GM20431 (cell line): ENCODE measurements around the gene LCN2.

Source experiments
- in situ Hi-C: fragments of 300-500 bp; cut with MseI, MboI; formaldehyde crosslinking; loops from one replicate; pipeline ENCODE4 v1.15.0; 2020; ENCODE audit warnings: low sequenced_read_pairs; ENCODE audit not compliant: unreplicated experiment

The LCN2 gene

DNA sequence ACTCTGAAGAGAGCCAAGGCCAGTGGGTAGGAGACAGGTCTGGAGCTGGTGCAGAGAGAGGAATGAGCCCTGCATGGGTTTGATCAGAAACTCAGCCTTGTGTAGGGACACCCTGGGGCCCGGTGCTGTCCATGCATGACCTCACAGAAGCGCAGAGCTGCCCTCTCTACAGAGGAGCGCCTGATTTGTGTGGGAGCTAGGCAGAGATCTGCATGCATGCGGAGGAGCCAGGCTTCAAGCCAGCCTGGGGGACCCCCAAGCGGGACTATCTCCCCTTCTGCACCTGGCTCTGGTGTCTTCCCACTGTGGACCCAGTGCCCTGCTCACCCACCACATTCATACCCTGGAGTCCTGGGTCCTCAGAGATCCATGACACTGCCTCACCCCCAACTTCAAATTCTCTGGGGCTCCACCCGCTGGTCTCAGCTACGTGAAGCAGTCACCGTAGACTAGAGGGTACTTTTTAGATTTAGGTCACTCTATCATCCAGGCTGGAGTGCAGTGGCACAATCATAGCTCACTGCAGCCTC is 2.6 kb upstream of the LCN2 start:
- in situ Hi-C loops = no loop called here

DNA sequence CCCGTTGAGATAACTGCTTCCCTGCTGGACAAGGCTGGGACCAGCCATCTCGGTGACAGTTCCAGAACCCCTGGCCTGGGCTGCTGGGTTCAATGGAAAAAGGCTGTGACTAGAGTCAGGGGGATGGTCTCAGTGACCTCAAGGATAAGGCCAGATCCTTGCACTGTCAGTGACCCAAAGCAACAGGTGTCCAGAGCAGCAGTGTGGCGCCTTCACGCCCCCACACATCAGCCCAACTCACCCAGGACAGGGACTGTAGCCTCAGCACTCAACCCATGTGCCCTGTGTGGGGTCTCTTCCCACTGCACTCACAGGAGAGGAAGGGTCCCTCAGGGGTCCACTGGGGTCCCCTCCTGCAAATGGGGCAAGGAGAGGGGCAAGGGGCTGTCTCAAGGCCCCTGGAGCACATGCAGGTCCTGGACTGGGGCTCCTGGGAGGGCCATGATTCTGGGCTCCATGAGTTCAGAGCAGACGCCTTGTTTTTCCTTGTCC is 698 bp upstream of the LCN2 start:
- in situ Hi-C loops = no loop called here

DNA sequence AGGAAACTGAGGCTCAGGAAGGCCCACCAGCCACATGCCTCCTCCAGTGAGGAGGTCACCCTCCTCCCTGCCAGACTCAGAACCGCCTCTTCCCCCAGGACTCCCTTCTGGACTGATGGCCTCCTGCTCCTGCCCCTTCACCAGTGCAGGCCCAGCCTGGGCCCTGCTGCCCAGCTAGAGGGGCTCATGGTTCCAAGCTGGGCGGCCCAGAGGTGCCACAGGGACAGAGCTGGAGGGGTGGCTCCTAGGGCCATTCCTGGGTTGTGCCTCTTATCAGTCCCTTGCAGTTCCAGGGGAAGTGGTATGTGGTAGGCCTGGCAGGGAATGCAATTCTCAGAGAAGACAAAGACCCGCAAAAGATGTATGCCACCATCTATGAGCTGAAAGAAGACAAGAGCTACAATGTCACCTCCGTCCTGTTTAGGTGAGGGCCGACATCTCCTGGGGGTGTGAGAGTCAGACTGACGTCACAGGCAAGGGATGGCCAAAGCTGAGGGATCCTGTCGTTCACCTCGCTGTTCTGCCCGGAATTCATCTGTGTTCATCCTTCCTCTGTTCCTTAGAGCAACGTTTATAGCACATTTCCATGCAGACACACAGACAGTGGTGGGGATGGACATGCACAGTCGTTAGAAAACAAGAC is 819 bp downstream of the LCN2 start:
- in situ Hi-C loops = no loop called here

DNA sequence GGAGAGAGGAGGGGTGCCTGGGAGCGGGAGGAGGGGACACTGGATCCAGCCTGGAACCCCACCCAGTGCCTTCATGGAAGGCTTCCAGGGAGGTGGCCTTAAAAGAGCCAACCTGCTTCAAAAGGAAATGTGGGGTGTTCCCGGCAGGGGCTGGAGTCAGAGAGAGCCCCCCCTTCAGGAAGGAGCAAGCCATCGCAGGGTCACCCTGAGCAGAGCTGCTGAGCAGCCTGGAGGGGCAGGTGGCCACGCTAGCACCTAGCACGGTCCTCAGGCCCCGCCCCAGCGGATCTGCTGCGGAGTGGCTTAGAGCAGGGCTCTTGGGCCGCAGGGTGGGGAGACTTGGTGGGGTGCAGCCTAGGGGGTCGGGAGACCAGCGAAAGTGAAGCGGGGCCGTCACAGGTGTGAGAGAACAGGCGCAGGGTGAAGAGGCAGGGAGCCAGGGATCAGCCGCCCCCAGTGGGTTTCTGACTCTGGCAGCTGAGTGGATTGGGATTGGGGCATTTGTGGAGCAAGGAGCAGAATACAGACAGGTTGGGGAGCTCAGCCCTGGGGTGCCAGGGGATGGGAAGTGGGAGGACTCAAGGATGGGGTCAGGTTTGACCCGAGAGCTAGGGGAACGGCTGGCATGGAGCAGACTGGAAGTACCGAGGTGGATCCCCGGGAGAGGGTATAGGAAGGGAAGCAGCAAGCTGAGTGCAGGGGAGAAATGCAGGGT is 1.5 kb downstream of the LCN2 start:
- in situ Hi-C loops = no loop called here

DNA sequence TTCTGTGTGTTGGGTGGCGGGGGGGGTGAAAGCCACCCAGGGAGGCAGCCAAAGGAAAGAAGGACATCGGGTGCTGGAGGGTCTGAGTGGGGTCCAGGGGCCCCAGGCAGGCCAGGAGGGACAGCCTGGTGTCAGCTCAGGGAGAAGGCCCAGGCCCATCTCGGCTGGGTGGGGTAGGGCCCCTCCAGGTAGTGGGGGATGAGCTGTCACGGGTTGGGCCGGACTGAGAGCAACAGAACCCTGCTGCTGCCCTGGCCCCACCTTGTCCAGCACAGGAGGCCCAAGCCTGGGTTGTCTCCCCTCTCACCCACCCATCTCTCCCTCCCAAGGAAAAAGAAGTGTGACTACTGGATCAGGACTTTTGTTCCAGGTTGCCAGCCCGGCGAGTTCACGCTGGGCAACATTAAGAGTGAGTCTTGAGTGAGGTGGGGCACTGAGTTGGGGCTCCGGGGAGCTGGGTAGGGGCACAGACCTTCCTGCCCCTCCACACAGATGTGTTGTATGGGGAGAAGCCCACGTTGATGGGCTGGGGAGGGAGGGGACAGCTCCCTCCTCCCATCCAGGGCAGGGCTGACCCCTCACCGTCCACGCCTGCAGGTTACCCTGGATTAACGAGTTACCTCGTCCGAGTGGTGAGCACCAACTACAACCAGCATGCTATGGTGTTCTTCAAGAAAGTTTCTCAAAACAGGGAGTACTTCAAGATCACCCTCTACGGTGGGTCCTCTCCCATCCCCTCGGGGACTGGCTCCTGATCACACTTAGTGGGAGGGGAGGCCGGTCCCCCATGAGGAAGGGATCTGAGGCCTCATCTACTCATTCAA is 2.3 kb downstream of the LCN2 start:
- in situ Hi-C loops = no loop called here

DNA sequence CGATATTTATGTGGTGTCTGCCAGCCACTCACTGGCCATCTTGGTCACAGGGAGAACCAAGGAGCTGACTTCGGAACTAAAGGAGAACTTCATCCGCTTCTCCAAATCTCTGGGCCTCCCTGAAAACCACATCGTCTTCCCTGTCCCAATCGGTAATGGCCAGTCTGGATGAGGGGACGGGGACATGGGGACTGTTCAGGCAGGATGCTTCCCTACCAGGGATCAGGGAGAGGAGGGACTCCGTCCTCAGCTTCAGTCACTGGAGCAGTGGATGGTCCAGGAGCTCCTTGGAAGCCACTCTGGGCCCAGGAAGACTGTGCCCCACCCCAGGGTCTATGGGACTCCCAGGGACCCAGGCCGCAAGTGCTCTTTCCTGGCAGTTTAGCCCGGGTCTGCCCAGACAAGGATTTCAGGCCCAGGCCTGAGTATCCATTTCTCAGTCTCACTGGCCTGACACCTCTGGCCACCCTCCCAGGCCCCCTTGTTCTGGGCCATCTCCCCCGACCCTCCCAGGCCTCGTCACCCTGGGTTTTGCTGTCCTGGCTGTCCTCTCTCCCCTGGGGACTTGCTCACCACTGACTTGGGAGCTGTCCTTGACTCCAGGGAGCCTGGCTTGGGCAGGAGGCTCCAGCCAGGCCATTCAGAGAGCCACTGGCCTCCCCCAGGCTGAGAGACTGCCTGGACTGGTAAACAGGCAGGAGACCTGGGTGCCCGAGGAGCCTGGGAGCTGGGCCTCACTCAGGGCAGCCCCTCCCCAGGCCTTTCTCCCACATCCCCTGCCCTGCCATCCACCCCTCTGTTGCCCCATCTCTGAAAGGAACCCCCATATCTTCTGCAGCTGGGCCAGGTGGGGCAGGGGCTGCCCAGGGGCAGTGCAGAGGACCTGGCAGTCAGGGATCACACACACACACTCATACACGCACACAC is 3.1 kb downstream of the LCN2 start:
- in situ Hi-C loops = no loop called here

DNA sequence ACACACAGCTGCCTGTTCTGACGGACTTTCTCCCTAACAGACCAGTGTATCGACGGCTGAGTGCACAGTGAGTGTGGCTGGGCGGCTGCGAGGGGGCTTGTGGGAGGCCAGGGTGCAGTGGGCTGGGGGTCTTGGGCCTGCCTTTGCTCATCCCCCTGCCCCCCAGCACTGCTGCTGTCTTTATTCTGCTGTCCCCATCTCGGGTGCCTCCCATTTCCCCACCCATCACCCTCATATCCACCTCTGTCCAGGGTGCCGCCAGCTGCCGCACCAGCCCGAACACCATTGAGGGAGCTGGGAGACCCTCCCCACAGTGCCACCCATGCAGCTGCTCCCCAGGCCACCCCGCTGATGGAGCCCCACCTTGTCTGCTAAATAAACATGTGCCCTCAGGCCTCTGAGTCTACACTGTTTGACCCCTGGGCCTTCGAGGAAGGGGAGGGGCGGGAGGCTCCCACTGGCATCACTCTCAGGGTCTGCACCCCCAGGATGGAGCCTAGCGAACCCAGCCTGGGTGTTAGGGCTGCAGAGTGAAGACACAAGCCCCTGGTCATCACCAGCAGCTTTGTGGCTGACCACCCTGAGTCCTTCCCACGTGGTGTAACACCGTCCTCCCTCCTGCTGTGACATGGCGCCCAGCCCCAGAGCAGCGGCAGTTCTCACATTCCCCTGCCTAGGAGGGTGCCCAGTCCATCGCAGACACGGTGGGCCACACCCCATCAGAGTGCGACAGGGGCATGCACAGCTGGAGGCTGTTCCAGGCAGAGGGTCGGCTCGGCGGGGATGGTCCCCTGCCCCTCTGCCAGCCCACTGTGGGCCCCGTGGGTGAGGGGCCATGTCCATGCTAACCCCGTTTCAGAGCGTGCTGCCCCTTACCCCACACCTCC is 4.0 kb downstream of the LCN2 start:
- in situ Hi-C loops = no loop called here

DNA sequence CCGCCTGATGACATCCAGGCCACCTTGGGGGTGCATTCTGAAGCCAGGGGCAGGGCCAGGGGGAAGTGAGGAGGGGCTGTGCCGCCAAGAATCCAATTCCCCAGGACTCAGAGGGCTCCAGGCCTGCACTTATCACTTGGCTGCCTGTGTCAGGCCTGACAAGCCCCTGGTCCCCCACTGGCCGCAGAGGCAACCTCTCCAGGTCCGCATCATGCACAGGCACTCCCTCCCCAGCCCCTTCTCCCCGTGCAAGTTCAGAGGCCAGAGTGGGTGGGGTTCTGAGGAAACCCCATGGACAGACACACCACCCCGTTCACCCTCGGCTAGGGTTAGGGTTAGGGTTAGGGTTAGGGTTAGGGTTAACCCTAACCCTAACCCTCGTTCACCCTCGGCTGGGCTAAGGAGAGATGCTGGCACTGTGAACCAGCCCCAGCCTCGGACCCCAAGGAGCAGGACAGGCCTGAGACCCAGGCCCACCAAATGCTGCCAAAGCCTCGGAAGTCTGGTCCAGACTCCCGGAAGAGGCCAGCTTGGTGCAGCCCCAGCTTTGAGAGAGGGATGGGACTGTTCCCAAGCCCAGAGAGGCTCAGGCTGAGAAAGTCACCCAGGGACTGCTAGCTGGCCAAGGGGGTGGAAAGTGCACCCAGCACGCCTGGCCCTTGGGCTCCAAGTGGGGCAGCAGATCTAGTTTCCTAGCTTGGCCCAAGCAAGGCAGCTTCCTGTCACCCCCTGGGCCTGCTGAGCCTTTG is 4.9 kb downstream of the LCN2 start:
- in situ Hi-C loops = no loop called here

DNA sequence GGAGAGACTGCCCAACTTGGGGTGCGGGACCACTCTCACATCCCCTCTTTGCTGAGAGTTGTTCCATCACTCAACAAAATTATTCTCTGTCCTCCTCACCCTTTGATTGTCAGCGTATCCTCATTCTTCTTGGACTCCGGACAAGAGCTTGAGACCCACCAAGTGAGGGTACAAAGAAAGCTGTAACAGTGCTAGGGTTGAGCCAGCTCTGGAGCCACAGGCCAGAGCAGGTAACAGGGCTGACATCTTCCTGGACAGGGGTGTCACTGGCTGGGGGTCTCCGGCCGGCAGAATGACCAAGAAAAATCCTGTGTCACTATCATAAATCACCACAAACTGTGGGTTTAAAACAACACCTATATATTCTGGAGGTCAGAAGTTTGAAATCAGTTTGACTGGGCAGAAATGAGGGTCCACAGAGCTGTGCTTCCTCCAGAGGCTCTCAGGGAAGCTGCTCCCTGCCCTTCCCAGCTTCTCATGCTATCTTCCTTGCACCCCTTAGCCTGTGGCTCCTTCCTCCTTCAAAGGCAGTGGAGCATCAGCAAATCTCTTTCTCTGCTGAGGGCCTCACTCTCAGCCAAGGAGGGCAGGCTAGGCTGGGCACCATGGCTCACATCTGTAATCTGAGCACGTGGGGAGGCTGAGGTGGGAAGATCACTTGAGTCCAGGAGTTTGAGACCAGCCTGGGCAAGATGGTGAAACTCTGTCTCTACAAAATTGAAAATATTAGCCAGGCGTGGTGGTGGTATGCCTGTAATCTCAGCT is 6.7 kb downstream of the LCN2 start:
- in situ Hi-C loops = no loop called here

DNA sequence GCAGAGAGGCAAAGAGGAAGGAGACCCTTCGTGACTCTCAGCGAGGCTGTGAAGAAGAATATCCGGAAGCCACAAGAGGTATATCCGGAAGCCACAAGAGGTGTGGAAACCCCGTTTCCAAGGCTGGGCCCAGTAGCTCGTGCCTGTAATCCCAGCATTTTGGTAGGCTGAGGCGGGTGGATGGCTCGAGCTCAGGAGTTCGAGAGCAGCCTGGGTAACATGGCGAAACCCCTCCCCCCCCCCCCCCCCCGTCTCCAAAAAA is 10.2 kb downstream of the LCN2 start:
- in situ Hi-C loops = no loop called here

DNA sequence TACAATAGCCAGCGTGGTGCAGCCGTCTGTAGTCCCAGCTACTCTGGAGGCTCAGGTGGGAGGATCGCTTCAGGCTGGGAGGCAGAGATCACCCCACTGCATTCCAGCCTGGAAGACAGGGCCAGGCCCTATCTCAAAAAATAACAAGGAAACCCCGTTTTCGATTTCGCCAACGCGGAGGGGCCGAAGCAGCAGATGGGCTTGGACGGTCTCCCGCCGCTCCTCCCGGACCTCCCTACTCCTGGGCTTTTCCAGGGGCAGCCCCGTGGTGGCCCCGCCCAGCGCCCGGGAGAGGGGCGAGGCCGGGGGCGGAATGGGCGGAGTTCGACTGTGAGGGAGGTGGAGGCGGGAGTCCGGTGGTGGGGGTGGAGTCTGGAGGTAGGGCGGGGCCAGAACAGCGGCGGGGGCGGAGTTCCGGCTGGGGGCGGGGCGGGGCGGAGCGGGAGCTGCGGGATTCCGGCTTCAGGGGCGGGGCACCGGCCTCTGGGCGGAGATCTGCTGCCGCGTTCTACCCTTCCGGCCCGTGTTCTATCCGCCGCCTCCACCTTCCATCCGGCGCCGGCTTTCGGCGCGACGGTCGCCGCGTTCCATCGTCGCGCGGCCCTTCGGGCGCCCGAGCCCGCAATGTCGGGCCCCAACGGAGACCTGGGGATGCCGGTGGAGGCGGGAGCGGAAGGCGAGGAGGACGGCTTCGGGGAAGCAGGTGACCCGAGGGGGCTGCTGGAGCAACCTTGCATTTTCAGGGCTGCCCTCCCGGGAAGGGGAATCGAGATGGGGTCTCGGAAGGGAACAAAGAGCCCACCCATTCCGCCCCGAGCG is 10.7 kb downstream of the LCN2 start, which contains the start of gene BBLN:
TSS of gene BBLN (plus strand) at position 482 of the 819 bp plus-strand sequence. CDS start at position 625, 143 bp downstream.
- in situ Hi-C loops = no loop called here

DNA sequence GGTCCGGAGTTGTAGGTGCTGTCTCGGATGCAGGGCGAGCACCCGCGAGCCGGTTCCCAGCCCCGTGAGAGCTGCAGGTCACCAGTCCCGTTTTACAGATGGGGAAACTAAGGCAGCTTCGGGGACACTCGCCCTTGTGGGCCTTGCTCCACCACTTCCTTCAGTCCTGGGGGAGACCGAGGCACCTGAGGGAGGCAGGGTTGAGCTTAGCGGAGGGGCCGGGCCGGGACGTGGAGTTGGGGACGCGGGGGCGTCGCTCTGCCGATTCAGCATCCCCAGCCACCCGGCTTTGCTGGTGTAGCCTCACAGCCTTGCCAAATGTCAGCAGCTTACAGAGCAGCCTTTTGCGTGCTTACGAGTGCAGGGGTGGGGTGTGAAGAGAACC is 11.3 kb downstream of the LCN2 start:
- in situ Hi-C loops = no loop called here

DNA sequence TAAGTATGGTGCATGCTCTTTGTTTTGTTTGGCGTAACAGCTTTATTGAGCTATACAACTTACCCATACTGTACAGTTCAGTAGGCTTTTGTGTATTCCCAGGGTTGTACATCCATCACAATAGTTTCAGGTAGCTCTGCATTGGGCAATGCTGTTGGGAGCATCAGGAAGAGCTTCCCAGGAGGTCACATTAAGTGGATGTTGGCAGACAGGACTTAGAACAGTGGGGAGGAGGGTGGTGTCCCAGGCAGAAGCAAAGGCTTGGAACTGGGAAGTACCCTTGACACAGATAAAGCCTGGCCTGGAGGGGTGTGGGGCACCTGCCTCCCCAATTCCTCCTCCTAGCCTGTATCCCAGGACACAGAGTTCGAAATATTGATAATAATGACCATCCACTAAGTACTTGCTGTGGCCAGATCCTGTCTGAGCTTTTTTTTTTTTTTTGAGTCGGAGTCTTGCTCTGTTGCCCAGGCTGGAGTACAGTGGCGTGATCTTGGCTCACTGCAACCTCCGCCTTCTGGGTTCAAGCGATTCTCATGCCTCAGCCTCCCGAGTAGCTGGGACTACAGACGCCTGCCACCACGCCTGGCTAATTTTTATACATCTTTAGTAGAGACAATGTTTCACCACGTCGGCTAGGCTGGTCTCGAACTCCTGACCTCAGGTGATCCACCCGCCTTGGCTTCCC is 12.1 kb downstream of the LCN2 start:
- in situ Hi-C loops = no loop called here

DNA sequence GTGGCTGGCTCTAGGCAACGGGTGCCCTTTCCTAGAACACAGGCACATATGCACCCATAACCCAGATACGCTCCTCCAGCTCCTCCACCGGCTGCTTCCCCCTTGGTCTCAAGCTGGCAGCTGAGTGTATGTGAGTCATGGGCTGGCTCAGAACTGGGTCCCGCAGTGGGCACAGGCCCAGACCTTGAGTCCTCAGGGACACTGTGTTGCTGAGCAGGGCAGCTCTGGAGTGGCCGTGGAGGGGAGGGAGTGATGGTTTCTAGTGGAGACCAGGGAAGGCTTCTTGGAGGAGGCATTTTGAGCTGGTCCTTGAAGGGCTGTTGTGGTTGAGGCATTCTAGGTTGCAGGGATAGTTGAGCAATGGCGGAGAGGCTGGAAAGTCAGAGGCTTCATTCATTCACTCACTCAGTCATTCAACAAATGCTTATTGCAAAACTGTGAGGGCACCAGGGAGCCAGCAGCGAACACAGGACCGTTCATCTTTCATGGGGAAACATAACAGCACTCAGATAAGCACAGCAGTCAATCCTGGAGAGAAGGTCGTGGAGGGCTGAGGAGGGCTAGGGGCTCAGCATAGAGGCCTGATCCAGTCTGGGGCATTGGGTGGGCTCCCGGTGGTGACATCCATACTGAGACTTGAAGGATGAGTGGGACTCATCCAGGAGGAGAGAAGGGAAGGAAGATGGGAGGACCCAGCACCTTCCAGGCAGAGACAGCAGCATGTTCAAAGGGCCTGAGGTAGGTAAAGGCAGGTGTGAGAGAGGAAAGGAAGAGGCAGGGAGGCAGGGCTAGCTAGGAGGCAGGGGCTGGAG is 13.2 kb downstream of the LCN2 start:
- in situ Hi-C loops = no loop called here

DNA sequence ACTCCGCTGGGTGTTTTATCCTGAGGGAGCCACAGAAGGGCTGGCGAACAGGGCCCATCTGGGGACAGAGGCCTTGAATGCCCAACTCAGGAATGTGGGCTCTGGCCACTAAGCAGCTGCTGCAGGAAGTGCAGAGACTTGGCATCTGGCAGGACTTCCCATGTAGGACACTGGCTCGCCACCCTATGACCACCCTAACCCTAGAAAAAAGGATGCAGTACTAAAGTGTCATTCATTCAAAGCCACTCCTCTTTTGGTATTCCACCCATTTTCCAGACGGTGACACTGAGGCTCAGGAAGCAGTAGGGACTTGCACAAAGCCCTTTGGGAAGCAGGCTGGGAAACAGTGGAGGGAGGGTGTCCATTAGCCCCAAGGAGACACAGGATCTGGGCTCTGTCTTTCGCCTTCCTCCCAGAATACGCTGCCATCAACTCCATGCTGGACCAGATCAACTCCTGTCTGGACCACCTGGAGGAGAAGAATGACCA is 13.8 kb downstream of the LCN2 start:
- in situ Hi-C loops = no loop called here
